ENCODE data around the gene PATJ. TPM values are rescaled to one million over a fixed set of nuclear protein-coding genes. Genes with fewer than 3 reads are reported as not detected.
"Not testable (repeated sequence)": the region's sequence is repeated elsewhere in the genome, so short reads cannot be mapped to it uniquely, and the experiment has no call there.

Gene PATJ
- total and polyA plus RNA-seq, 2 experiments from 2014 or later = 35.3 to 68.4 TPM

DNA sequence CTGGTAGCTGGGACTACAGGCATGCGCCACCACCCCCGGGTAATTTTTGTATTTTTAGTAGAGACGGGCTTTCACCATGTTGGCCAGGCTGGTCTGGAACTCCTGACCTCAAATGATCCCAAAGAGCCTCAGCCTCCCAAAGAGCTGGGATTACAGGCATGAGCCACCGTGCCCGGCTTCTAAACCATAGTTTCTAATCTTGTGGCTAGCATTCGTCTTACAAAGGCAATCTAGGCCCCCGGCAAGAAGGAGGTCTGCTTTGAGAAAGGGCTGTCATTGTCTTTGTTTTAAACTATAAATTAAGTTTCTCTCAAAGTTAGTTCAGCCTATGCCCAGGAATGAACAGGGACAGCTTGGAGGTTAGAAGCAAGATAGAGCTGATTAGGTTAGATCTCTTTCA, 442.1 kb downstream of the PATJ start:
- H3K27ac Mint-ChIP-seq = no peak overlapping the region; the same call in 1 of the 2 replicates
- H3K36me3 ChIP-seq (ENCODE audit: insufficient read depth) = no peaks in the 10 kb centered on the region
- TF ChIP-seq, protein P1, sequence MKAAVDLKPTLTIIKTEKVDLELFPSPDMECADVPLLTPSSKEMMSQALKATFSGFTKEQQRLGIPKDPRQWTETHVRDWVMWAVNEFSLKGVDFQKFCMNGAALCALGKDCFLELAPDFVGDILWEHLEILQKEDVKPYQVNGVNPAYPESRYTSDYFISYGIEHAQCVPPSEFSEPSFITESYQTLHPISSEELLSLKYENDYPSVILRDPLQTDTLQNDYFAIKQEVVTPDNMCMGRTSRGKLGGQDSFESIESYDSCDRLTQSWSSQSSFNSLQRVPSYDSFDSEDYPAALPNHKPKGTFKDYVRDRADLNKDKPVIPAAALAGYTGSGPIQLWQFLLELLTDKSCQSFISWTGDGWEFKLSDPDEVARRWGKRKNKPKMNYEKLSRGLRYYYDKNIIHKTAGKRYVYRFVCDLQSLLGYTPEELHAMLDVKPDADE (IDR thresholded peaks at IDR 0.05) = no peak
- TF ChIP-seq NANOG (IDR thresholded peaks at IDR 0.05; ENCODE audit: borderline replicate concordance) (no peak), JUNB (IDR thresholded peaks at IDR 0.05; ENCODE audit: unreplicated experiment) (no peak), STAT1 (IDR thresholded peaks at IDR 0.05; ENCODE audit: unreplicated experiment) (no peak), CREB1 (CRISPR knock-in tag; IDR thresholded peaks at IDR 0.05; ENCODE audit: low read depth) (no peak), ZNF114 (CRISPR knock-in tag; IDR thresholded peaks at IDR 0.05) (no peak), ZNF331 (CRISPR knock-in tag; IDR thresholded peaks at IDR 0.05; ENCODE audit: low read depth) (no peak), EZH2 (IDR thresholded peaks at IDR 0.05; ENCODE audit: low read depth, unreplicated experiment) (no peak), EZH2phosphoT487 (IDR thresholded peaks at IDR 0.05; ENCODE audit: unreplicated experiment) (no peak)
- TF ChIP-seq, protein P2, sequence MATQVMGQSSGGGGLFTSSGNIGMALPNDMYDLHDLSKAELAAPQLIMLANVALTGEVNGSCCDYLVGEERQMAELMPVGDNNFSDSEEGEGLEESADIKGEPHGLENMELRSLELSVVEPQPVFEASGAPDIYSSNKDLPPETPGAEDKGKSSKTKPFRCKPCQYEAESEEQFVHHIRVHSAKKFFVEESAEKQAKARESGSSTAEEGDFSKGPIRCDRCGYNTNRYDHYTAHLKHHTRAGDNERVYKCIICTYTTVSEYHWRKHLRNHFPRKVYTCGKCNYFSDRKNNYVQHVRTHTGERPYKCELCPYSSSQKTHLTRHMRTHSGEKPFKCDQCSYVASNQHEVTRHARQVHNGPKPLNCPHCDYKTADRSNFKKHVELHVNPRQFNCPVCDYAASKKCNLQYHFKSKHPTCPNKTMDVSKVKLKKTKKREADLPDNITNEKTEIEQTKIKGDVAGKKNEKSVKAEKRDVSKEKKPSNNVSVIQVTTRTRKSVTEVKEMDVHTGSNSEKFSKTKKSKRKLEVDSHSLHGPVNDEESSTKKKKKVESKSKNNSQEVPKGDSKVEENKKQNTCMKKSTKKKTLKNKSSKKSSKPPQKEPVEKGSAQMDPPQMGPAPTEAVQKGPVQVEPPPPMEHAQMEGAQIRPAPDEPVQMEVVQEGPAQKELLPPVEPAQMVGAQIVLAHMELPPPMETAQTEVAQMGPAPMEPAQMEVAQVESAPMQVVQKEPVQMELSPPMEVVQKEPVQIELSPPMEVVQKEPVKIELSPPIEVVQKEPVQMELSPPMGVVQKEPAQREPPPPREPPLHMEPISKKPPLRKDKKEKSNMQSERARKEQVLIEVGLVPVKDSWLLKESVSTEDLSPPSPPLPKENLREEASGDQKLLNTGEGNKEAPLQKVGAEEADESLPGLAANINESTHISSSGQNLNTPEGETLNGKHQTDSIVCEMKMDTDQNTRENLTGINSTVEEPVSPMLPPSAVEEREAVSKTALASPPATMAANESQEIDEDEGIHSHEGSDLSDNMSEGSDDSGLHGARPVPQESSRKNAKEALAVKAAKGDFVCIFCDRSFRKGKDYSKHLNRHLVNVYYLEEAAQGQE (IDR thresholded peaks at IDR 0.05; ENCODE audit: unreplicated experiment) = no peak
- TF ChIP-seq, protein P3, sequence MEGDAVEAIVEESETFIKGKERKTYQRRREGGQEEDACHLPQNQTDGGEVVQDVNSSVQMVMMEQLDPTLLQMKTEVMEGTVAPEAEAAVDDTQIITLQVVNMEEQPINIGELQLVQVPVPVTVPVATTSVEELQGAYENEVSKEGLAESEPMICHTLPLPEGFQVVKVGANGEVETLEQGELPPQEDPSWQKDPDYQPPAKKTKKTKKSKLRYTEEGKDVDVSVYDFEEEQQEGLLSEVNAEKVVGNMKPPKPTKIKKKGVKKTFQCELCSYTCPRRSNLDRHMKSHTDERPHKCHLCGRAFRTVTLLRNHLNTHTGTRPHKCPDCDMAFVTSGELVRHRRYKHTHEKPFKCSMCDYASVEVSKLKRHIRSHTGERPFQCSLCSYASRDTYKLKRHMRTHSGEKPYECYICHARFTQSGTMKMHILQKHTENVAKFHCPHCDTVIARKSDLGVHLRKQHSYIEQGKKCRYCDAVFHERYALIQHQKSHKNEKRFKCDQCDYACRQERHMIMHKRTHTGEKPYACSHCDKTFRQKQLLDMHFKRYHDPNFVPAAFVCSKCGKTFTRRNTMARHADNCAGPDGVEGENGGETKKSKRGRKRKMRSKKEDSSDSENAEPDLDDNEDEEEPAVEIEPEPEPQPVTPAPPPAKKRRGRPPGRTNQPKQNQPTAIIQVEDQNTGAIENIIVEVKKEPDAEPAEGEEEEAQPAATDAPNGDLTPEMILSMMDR (conservative IDR thresholded peaks at IDR 0.05; ENCODE audit: low read depth in 2 of 2) = no peak
- peaks cover 2% of the 10 kb centered on the region for H3K27me3 Mint-ChIP-seq (ENCODE audit: insufficient read depth, low read depth, poor library complexity)
- peak overlapping the region; percentile 96; the same call in 1 of the 2 replicates for H3K27ac ChIP-seq (ENCODE audit: low read depth)
- peaks cover 52% of the 10 kb centered on the region for H3K4me1 Mint-ChIP-seq
- peaks cover 46% of the 10 kb centered on the region for H3K4me1 ChIP-seq (ENCODE audit: insufficient read depth)
- H3K36me3 Mint-ChIP-seq (ENCODE audit: low read depth) = no peaks in the 10 kb centered on the region
- H2AFZ ChIP-seq = no peak overlapping the region
- no peaks in the 10 kb centered on the region for H3K27me3 ChIP-seq (ENCODE audit: insufficient read depth)
- no peak overlapping the region for H3K4me2 ChIP-seq
- H3K4me3 Mint-ChIP-seq = no peak overlapping the region
- ATAC-seq (no peak), DNase-seq (ENCODE audit: low spot score) (no peak)
- H3K9me2 ChIP-seq (ENCODE audit: insufficient read depth) = no peaks in the 10 kb centered on the region
- no peak overlapping the region for H3K4me3 ChIP-seq
- H3K79me2 ChIP-seq (replicated peaks; ENCODE audit: insufficient read depth) = no peaks in the 10 kb centered on the region
- no peaks in the 10 kb centered on the region for H3K9me3 Mint-ChIP-seq
- H4K20me1 ChIP-seq (replicated peaks; ENCODE audit: insufficient read depth) = no peaks in the 10 kb centered on the region
- H3F3A ChIP-seq (replicated peaks; ENCODE audit: low read depth) = no peaks in the 10 kb centered on the region; the same call in 1 of the 2 replicates

DNA sequence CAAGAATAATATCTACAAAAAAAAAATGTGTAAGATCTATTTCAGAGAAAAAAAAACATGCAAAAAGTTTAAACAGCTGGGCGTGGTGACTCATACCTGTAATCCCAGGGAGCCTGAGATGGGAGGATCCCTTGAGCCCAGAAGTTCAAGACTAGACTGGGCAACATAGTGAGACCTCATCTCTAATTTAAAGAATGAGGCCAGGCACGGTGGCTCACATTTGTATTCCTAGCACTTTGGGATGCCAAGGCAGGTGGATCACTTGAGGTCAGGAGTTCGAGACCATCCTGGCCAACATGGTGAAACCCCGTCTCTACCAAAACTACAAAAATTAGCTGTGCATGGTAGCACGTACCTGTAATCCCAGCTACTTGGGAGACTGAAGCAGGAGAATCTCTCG, 443.0 kb downstream of the PATJ start:
- H3K27me3 Mint-ChIP-seq (ENCODE audit: insufficient read depth, low read depth, poor library complexity); DNase-seq (ENCODE audit: low spot score); H3K79me2 ChIP-seq (replicated peaks; ENCODE audit: insufficient read depth); H3F3A ChIP-seq (replicated peaks; ENCODE audit: low read depth); H3K9me2 ChIP-seq (ENCODE audit: insufficient read depth); H3K4me3 Mint-ChIP-seq; H3K9me3 Mint-ChIP-seq; H4K20me1 ChIP-seq (replicated peaks; ENCODE audit: insufficient read depth); H3K4me3 ChIP-seq; H3K27ac Mint-ChIP-seq; H3K27ac ChIP-seq (ENCODE audit: low read depth); ATAC-seq; H2AFZ ChIP-seq; H3K36me3 ChIP-seq (ENCODE audit: insufficient read depth); H3K27me3 ChIP-seq (ENCODE audit: insufficient read depth); H3K36me3 Mint-ChIP-seq (ENCODE audit: low read depth); H3K4me2 ChIP-seq: not testable (repeated sequence)
- peaks cover 38% of the 10 kb centered on the region for H3K4me1 ChIP-seq (ENCODE audit: insufficient read depth)
- peaks cover 43% of the 10 kb centered on the region for H3K4me1 Mint-ChIP-seq
